SK-N-SH (cell line): ENCODE results near the gene SSRP1. TPM values are rescaled to one million over a fixed set of nuclear protein-coding genes. Genes with fewer than 3 reads are reported as not detected.
A peak's percentile ranks its signal among the peaks of the same experiment; 100 is the strongest.

Experiments used
- CTCF ChIA-PET: fragments of 300-600, 350-600 bp; formaldehyde crosslinking; extraction: SDS; loops from one replicate; lab custom pipeline; 2021; lab: Yijun Ruan, JAX
- POLR2A ChIA-PET: fragments of 350-600 bp; sonication (Branson Sonifier 250); formaldehyde crosslinking; extraction: SDS; loops from one replicate; lab custom pipeline; 2020; ENCODE audit warnings: antibody characterized with exemption, inconsistent platforms; lab: Yijun Ruan, JAX
- DNase-seq: peaks from one replicate; pipeline ENCODE4 v3.0.0; 2012
- H2AFZ ChIP-seq: fragments of 200-600 bp; sonication (generic); 2 replicates; pipeline ENCODE4 v1.8.1; 2016; ENCODE audit warnings: antibody characterized with exemption, mild to moderate bottlenecking, low read depth
- H3F3A ChIP-seq: fragments of 200-600 bp; sonication (generic); replicated peaks from 2 replicates; pipeline ENCODE3; 2016; ENCODE audit warnings: antibody characterized with exemption, mild to moderate bottlenecking; ENCODE audit not compliant: insufficient read depth
- H3K27ac ChIP-seq, 2 experiments: fragments of 200-500 bp in 1 of 2; fragments of 200-600 bp in 1 of 2; sonication (Bioruptor generic) in 1 of 2; sonication (generic), shearing (Covaris generic) in 1 of 2; 2 replicates each; pipeline versions ENCODE4 v1.5.1 to v1.6.1; 2014 to 2016; ENCODE audit warnings: low read depth in 2 of 2, inconsistent platforms in 1 of 2, low read length in 1 of 2, mild to moderate bottlenecking in 1 of 2, mixed read lengths in 1 of 2
- H3K27me3 ChIP-seq: fragments of 200-600 bp; sonication (generic), shearing (Covaris generic); 2 replicates; pipeline ENCODE4 v1.6.1; 2016; ENCODE audit warnings: mixed run types; ENCODE audit not compliant: insufficient read depth
- H3K36me3 ChIP-seq, 2 experiments: fragments of 200-500 bp in 1 of 2; fragments of 200-600 bp in 1 of 2; sonication (Bioruptor generic) in 1 of 2; sonication (generic) in 1 of 2; replicated peaks in 1 of 2; 2 replicates each; pipeline versions ENCODE3 to v1.5.1; 2014 to 2016; ENCODE audit warnings: low read length in 1 of 2, mild to moderate bottlenecking in 1 of 2; ENCODE audit not compliant: insufficient read depth in 2 of 2, control insufficient read depth in 1 of 2
- H3K4me1 ChIP-seq, 2 experiments: fragments of 200-500 bp in 1 of 2; fragments of 200-600 bp in 1 of 2; sonication (Bioruptor generic) in 1 of 2; sonication (generic), shearing (Covaris generic) in 1 of 2; 2 replicates each; pipeline versions ENCODE4 v1.5.1 to v1.6.1; 2014 to 2016; ENCODE audit warnings: low read depth in 1 of 2, low read length in 1 of 2, mixed run types in 1 of 2; ENCODE audit not compliant: insufficient read depth in 2 of 2, control insufficient read depth in 1 of 2
- H3K4me2 ChIP-seq: fragments of 200-600 bp; sonication (generic), shearing (Covaris generic); 2 replicates; pipeline ENCODE4 v1.6.1; 2017; ENCODE audit warnings: mixed run types
- H3K4me3 ChIP-seq, 2 experiments: fragments of 200-500 bp in 1 of 2; fragments of 200-600 bp in 1 of 2; sonication (Bioruptor generic) in 1 of 2; sonication (generic), shearing (Covaris generic) in 1 of 2; 2 replicates each; pipeline versions ENCODE4 v1.5.1 to v1.8.1; 2014 to 2016; ENCODE audit warnings: low read depth in 2 of 2, inconsistent platforms in 1 of 2, low read length in 1 of 2, mild to moderate bottlenecking in 1 of 2, mixed read lengths in 1 of 2, moderate library complexity in 1 of 2
- H3K79me2 ChIP-seq: fragments of 200-600 bp; sonication (generic); 2 replicates; pipeline ENCODE4 v1.8.1; 2017; ENCODE audit warnings: mild to moderate bottlenecking; ENCODE audit not compliant: insufficient read depth
- H3K9ac ChIP-seq: fragments of 200-600 bp; sonication (generic); 2 replicates; pipeline ENCODE4 v1.6.1; 2017; ENCODE audit warnings: mixed run types
- H3K9me2 ChIP-seq: fragments of 200-600 bp; sonication (generic); 2 replicates; pipeline ENCODE4 v1.6.1; 2017; ENCODE audit warnings: mixed run types
- H3K9me3 ChIP-seq: fragments of 200-600 bp; sonication (generic); 2 replicates; pipeline ENCODE4 v1.6.1; 2017; ENCODE audit warnings: mixed run types, mild to moderate bottlenecking, moderate library complexity
- H4K20me1 ChIP-seq: fragments of 200-600 bp; sonication (generic); 2 replicates; pipeline ENCODE4 v1.6.1; 2017; ENCODE audit warnings: mild to moderate bottlenecking, mixed run types; ENCODE audit not compliant: insufficient read depth
- CTCF ChIP-seq: fragments of 200-600 bp; sonication (generic); IDR thresholded peaks from 2 replicates; pipeline ENCODE4 v1.6.1; 2017; ENCODE audit warnings: antibody characterized with exemption, mild to moderate bottlenecking, moderate library complexity
- ELF1 ChIP-seq: IDR thresholded peaks from 2 replicates; pipeline ENCODE4 v1.4.0; 2012
- EZH2phosphoT487 ChIP-seq: fragments of 200-600 bp; sonication (generic); IDR thresholded peaks from 2 replicates; pipeline ENCODE4 v1.6.1; 2017; ENCODE audit warnings: low read depth, mixed run types, mild to moderate bottlenecking, antibody characterized with exemption, moderate library complexity, borderline replicate concordance
- FOSL2 ChIP-seq: IDR thresholded peaks from 2 replicates; pipeline ENCODE4 v1.4.0; 2012; ENCODE audit warnings: low read depth, mild to moderate bottlenecking, moderate library complexity, borderline replicate concordance
- FOXJ3 ChIP-seq: sonication (generic); formaldehyde crosslinking; IDR thresholded peaks from 2 replicates; pipeline ENCODE4 v1.5.1; 2020; ENCODE audit warnings: mild to moderate bottlenecking, missing genetic modification reagents
- GABPA ChIP-seq: IDR thresholded peaks from 2 replicates; pipeline ENCODE4 v1.4.0; 2012; ENCODE audit warnings: low read depth, mild to moderate bottlenecking
- MAX ChIP-seq: IDR thresholded peaks from 2 replicates; pipeline ENCODE4 v1.4.0; 2012; ENCODE audit warnings: low read depth
- MXI1 ChIP-seq: IDR thresholded peaks from 2 replicates; pipeline ENCODE4 v1.6.1; 2012; ENCODE audit warnings: mild to moderate bottlenecking, low read depth, low read length, improper control_type of control experiment
- NFIC ChIP-seq: IDR thresholded peaks from 2 replicates; pipeline ENCODE4 v1.4.0; 2012; ENCODE audit warnings: borderline replicate concordance
- NRF1 ChIP-seq: IDR thresholded peaks from 2 replicates; pipeline ENCODE4 v1.6.1; 2012; ENCODE audit warnings: low read depth, mild to moderate bottlenecking, low read length
- POLR2AphosphoS5 ChIP-seq: IDR thresholded peaks from 2 replicates; pipeline ENCODE4 v1.6.1; 2012; ENCODE audit warnings: low read depth, low read length
- RAD21 ChIP-seq: IDR thresholded peaks from 2 replicates; pipeline ENCODE4 v1.6.1; 2012; ENCODE audit warnings: mild to moderate bottlenecking, low read length
- SIN3A ChIP-seq: IDR thresholded peaks from 2 replicates; pipeline ENCODE4 v1.6.1; 2012; ENCODE audit warnings: low read depth, mild to moderate bottlenecking, low read length, moderate library complexity, borderline replicate concordance
- SMC3 ChIP-seq: IDR thresholded peaks from 2 replicates; pipeline ENCODE4 v1.6.1; 2012; ENCODE audit warnings: low read depth, low read length, improper control_type of control experiment
- TAF1 ChIP-seq: IDR thresholded peaks from 2 replicates; pipeline ENCODE4 v1.6.1; 2012; ENCODE audit warnings: low read depth, mild to moderate bottlenecking, low read length, moderate library complexity, borderline replicate concordance
- TEAD4 ChIP-seq: IDR thresholded peaks from 2 replicates; pipeline ENCODE4 v1.4.0; 2012; ENCODE audit warnings: mild to moderate bottlenecking, borderline replicate concordance; ENCODE audit not compliant: insufficient read depth
- WGBS: methylation state at CpG from one replicate; pipeline ENCODE4 v1.1.6; 2017; ENCODE audit warnings: low lambda C conversion rate; 5-methylcytosine and 5-hydroxymethylcytosine counted together
- polyA plus RNA-seq, 3 experiments: library from polyadenylated mRNA; depleted of rRNA; stranded (reverse); fragments of >200 nt; gene quantifications; 2 replicates each; pipeline ENCODE4 v1.2.3, GENCODE V29; 2012

Gene SSRP1
- polyA plus RNA-seq, 1 of the 3 experiments (the other 2 are of a cell fraction), result 137 TPM

GRCh38 chr11:57335343-57336110, at the start of gene SSRP1 (continued):
- TF ChIP-seq SMC3 (no peak), NRF1 (no peak), CTCF (no peak), FOSL2 (no peak), NFIC (no peak), SIN3A (peak; percentile 62; the same call in 1 of the 2 replicates), MAX (peak; percentile 86), ELF1 (peak; percentile 52; the same call in 1 of the 2 replicates), GABPA (peak; percentile 77), TEAD4 (no peak), POLR2AphosphoS5 (peak; percentile 81), EZH2phosphoT487 (no peak), MXI1 (peak; percentile 19; the same call in 1 of the 2 replicates), TAF1 (peak; percentile 90)
- TF ChIP-seq, all 33 proteins: peak for 10

- DNase-seq, result no peak
- TF ChIP-seq FOXJ3 (no peak), TEAD4 (no peak), RAD21 (no peak), FOSL2 (no peak)
- Histone ChIP-seq H2AFZ (no peak within 1 kb of the TSS), H4K20me1 (no peaks in the 10 kb centered on the region), H3K4me1 (no peaks in the 10 kb centered on the region; a peak in 1 of 4 replicates), H3K27ac (no peak within 1 kb of the TSS), H3K4me3 (no peak within 1 kb of the TSS), H3K36me3 (no peaks in the 10 kb centered on the region), H3K9me2 (no peaks in the 10 kb centered on the region), H3K9me3 (no peaks in the 10 kb centered on the region), H3K79me2 (no peaks in the 10 kb centered on the region), H3F3A (no peaks in the 10 kb centered on the region), H3K9ac (no peak within 1 kb of the TSS), H3K4me2 (no peak within 1 kb of the TSS), H3K27me3 (peaks cover 7% of the 10 kb centered on the region; the same call in 1 of the 2 replicates)
- WGBS, result 45% methylated on average over 2 of the region's 2 CpGs
- POLR2A ChIA-PET, result no interaction called here
- CTCF ChIA-PET, result interaction anchor here (1.2 kb wide), 1 partner anchor 77 kb away, joined by 5 read pairs; no protein-coding TSS in a partner anchor
Observed at GRCh38 chr11:57380975-57381374, 45.3 kb upstream of the SSRP1 start, which contains the start of gene PRG3. Gene PRG3 (minus strand): TSS chr11:57381150. CDS start chr11:57380708, 442 bp downstream.
